ENCODE measurements around the gene MCL1.

Gene MCL1

DNA sequence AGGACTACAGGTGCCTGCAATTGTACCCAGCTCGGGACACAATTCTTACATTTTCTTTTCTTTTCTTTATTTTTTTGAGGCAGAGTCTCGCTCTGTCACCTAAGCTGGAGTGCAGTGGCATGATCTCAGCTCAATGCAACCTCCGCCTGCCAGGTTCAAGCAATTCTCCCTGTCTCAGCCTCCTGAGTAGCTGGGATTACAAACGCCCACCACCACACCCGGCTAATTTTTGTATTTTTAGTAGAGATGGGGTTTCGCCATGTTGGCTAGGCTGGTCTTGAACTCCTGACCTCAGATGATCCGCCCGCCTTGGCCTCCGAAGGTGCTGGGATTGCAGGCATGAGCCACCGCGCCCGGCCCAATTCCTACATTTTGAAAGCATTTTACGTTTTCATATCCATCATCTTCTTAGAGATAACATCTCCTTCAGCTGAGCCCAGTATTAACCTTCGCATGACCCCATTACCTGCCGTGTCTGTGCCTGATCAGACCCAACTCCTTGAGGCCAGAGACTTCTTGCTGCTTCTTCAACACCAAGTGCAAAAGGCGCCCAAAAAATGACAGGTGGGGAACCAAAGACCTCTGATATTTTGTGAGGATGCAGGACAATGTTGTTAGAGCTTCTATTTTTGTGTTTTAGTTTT is 33.0 kb downstream of the MCL1 start:
- Histone ChIP-seq H3K27me3 (ENCODE audit: control insufficient read depth, low read length) (peaks cover 39% of the 10 kb centered on the region), H3K4me3 (ENCODE audit: low read length) (no peak overlapping the region), H3K36me3 (ENCODE audit: control insufficient read depth, low read length) (no peaks in the 10 kb centered on the region), H3K79me2 (ENCODE audit: control insufficient read depth, low read length) (no peaks in the 10 kb centered on the region), H3K27ac (ENCODE audit: low read depth, low read length) (no peak overlapping the region), H3K4me2 (ENCODE audit: low read length) (no peak overlapping the region), H3F3A (ENCODE audit: control insufficient read depth, insufficient read depth) (0 out of 2 replicates have a peak, but pooled peaks cover 2% of the 10 kb centered on the region), H3K9me2 (replicated peaks; ENCODE audit: control insufficient read depth, low read length) (no peaks in the 10 kb centered on the region), H3K4me1 (ENCODE audit: control insufficient read depth, low read length) (peaks cover 5% of the 10 kb centered on the region), H3K9me3 (ENCODE audit: control insufficient read depth, insufficient read depth, low read length) (no peaks in the 10 kb centered on the region), H4K20me1 (ENCODE audit: control insufficient read depth, insufficient read depth, low read depth, low read length) (no peaks in the 10 kb centered on the region)
- TF ChIP-seq EZH2phosphoT487 (IDR thresholded peaks at IDR 0.05; ENCODE audit: borderline replicate concordance, low read length) (no peak), CTCF (IDR thresholded peaks at IDR 0.05; ENCODE audit: low read depth, low read length, poor library complexity, severe bottlenecking) (no peak)

GRCh38 chr1:150545486-150546032 is 33.9 kb downstream of the MCL1 start:
- 0 out of 2 replicates have a peak, but pooled peaks cover 2% of the 10 kb centered on the region for H3F3A ChIP-seq (ENCODE audit: control insufficient read depth, insufficient read depth)
- H3K4me2 ChIP-seq (ENCODE audit: low read length), result no peak overlapping the region
- H3K27ac ChIP-seq (ENCODE audit: low read depth, low read length), result no peak overlapping the region
- TF ChIP-seq CTCF (IDR thresholded peaks at IDR 0.05; ENCODE audit: low read depth, low read length, poor library complexity, severe bottlenecking) (no peak), EZH2phosphoT487 (IDR thresholded peaks at IDR 0.05; ENCODE audit: borderline replicate concordance, low read length) (no peak)
- no peaks in the 10 kb centered on the region for H3K79me2 ChIP-seq (ENCODE audit: control insufficient read depth, low read length)
- no peaks in the 10 kb centered on the region for H3K9me2 ChIP-seq (replicated peaks; ENCODE audit: control insufficient read depth, low read length)
- no peaks in the 10 kb centered on the region for H4K20me1 ChIP-seq (ENCODE audit: control insufficient read depth, insufficient read depth, low read depth, low read length)
- H3K4me1 ChIP-seq (ENCODE audit: control insufficient read depth, low read length), result peaks cover 5% of the 10 kb centered on the region
- no peak overlapping the region for H3K4me3 ChIP-seq (ENCODE audit: low read length)
- peaks cover 30% of the 10 kb centered on the region for H3K27me3 ChIP-seq (ENCODE audit: control insufficient read depth, low read length)
- H3K9me3 ChIP-seq (ENCODE audit: control insufficient read depth, insufficient read depth, low read length), result no peaks in the 10 kb centered on the region
- H3K36me3 ChIP-seq (ENCODE audit: control insufficient read depth, low read length), result no peaks in the 10 kb centered on the region

GRCh38 chr1:150544204-150544603 is 35.2 kb downstream of the MCL1 start:
- Histone ChIP-seq H3K9me2 (replicated peaks; ENCODE audit: control insufficient read depth, low read length) (no peaks in the 10 kb centered on the region), H3K27me3 (ENCODE audit: control insufficient read depth, low read length) (peaks cover 20% of the 10 kb centered on the region), H3K36me3 (ENCODE audit: control insufficient read depth, low read length) (no peaks in the 10 kb centered on the region), H4K20me1 (ENCODE audit: control insufficient read depth, insufficient read depth, low read depth, low read length) (no peaks in the 10 kb centered on the region), H3K27ac (ENCODE audit: low read depth, low read length) (no peak overlapping the region), H3K4me2 (ENCODE audit: low read length) (no peak overlapping the region), H3K4me1 (ENCODE audit: control insufficient read depth, low read length) (peaks cover 5% of the 10 kb centered on the region), H3K4me3 (ENCODE audit: low read length) (no peak overlapping the region), H3F3A (ENCODE audit: control insufficient read depth, insufficient read depth) (0 out of 2 replicates have a peak, but pooled peaks cover 2% of the 10 kb centered on the region), H3K9me3 (ENCODE audit: control insufficient read depth, insufficient read depth, low read length) (no peaks in the 10 kb centered on the region), H3K79me2 (ENCODE audit: control insufficient read depth, low read length) (no peaks in the 10 kb centered on the region)
- no peak for TF ChIP-seq CTCF (IDR thresholded peaks at IDR 0.05; ENCODE audit: low read depth, low read length, poor library complexity, severe bottlenecking)
- TF ChIP-seq EZH2phosphoT487 (IDR thresholded peaks at IDR 0.05; ENCODE audit: borderline replicate concordance, low read length), result no peak

Data from DOHH2 (cell line).